OCI-M2 (cell line): ENCODE data around the gene SLIRP.
A peak's percentile ranks its signal among the peaks of the same experiment; 100 is the strongest.
"Not testable (repeated sequence)": the region's sequence is repeated elsewhere in the genome, so short reads cannot be mapped to it uniquely, and the experiment has no call there.

ENCODE experiments used
- DNase-seq: peaks from one replicate; lab custom pipeline; 2025; ENCODE audit not compliant: unreplicated experiment; lab: John Stamatoyannopoulos, UW

Gene SLIRP

GRCh38 chr14:77741438-77741837 lies 33.5 kb downstream of the SLIRP start:
- no peak for DNase-seq

GRCh38 chr14:77746064-77746702 lies 38.3 kb downstream of the SLIRP start:
- DNase-seq, result no peak

DNA sequence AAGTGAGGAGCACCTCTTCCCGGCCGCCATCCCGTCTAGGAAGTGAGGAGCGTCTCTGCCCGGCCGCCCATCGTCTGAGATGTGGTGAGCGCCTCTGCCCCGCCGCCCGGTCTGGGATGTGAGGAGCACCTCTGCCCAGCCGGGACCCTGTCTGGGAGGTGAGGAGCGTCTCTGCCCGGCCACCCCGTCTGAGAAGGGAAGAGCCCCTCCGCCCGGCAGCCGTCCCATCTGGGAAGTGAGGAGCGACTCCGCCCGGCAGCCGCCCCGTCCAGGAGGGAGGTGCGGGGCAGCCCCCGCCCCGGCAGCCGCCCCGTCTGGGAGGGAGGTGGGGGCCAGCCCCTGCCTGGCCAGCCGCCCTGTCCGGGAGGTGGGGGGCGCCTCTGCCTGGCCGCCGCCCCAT lies 39.5 kb downstream of the SLIRP start:
- not testable (repeated sequence) for DNase-seq

GRCh38 chr14:77752266-77752665 lies 44.4 kb downstream of the SLIRP start:
- no peak for DNase-seq

- DNase-seq, result no peak
Observed at GRCh38 chr14:77752799-77753516, 45.1 kb downstream of the SLIRP start.

GRCh38 chr14:77760381-77761204 lies 52.7 kb downstream of the SLIRP start, which contains the start of gene SNW1:
TSS of gene SNW1 (minus strand) at chr14:77761156. CDS start at chr14:77761127, 29 bp downstream.
- no peak for DNase-seq

GRCh38 chr14:77761205-77761931 lies 53.5 kb downstream of the SLIRP start:
- DNase-seq, result peak; percentile 91

- no peak for DNase-seq
Observed at GRCh38 chr14:77763316-77763715, 55.4 kb downstream of the SLIRP start.

- DNase-seq, result no peak
Observed at GRCh38 chr14:77763978-77764377, 56.1 kb downstream of the SLIRP start.
